Measurements from ENCODE around the gene CNOT4.
"Not testable (repeated sequence)": the region's sequence is repeated elsewhere in the genome, so short reads cannot be mapped to it uniquely, and the experiment has no call there.

Gene CNOT4

DNA sequence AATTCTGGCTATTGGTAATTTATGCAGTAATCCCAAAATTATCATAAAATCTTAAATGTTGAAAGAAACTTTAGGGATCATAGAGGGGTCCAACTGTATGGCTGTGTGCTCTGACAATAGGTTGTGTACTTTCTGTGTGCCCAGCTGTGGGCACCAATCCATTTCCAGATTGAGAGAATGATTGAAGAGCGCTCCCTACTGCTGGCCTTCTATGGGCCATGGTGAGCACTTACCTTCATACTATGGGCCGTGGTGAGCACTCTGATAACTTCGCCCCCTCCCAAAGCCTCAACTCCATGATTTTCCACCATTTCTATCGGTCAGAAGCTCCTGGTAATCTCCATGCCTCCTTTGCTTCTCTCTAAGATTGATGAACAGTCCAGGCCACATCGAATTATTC is 157.6 kb downstream of the CNOT4 start:
- TF ChIP-seq, protein P1, sequence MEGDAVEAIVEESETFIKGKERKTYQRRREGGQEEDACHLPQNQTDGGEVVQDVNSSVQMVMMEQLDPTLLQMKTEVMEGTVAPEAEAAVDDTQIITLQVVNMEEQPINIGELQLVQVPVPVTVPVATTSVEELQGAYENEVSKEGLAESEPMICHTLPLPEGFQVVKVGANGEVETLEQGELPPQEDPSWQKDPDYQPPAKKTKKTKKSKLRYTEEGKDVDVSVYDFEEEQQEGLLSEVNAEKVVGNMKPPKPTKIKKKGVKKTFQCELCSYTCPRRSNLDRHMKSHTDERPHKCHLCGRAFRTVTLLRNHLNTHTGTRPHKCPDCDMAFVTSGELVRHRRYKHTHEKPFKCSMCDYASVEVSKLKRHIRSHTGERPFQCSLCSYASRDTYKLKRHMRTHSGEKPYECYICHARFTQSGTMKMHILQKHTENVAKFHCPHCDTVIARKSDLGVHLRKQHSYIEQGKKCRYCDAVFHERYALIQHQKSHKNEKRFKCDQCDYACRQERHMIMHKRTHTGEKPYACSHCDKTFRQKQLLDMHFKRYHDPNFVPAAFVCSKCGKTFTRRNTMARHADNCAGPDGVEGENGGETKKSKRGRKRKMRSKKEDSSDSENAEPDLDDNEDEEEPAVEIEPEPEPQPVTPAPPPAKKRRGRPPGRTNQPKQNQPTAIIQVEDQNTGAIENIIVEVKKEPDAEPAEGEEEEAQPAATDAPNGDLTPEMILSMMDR (IDR thresholded peaks at IDR 0.05; ENCODE audit: control insufficient read depth, insufficient read depth, low read depth, low read length, missing control alignments) = no peak
- H3K4me3 ChIP-seq (ENCODE audit: control insufficient read depth, low read depth, low read length) = no peak overlapping the region
- DNase-seq (ENCODE audit: low read depth) = no peak

DNA sequence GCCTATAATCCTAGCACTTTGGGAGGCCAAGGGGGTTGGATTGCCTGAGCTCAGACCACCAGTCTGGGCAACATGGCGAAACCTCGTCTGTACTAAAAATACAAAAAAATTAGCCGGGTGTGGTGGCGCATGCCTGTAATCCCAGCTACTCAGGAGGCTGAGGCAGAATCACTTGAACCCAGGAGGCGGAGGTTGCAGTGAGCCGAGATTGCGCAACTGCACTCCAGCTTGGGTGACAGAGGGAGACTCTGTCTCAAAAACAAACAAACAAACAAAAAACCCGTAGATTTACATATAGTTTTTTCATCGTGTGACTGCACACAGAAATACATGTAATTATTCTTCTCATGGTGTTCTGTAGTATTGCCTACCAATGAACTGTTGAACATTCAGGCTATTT is 158.8 kb downstream of the CNOT4 start:
- DNase-seq (ENCODE audit: low read depth); H3K4me3 ChIP-seq (ENCODE audit: control insufficient read depth, low read depth, low read length): not testable (repeated sequence)

DNA sequence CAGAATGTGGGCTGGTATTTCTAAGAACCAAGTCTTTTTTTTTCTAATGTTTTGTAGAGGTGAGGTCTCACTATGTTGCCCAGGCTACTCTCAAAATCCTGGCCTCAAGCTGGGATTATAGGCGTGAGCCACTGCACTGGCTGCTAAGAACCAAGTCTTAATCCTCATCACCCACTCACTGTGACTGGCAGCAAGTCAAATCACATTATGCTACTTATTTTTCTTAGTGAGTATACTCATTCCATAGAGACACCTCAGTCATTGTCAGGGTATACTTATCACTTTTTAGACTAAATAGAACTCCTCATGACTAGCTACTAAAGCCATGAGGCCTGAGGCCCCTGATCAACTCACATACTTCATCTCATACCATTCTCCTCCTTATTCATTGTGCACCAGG is 160.2 kb downstream of the CNOT4 start:
- no peak for DNase-seq (ENCODE audit: low read depth)
- no peak overlapping the region for H3K4me3 ChIP-seq (ENCODE audit: control insufficient read depth, low read depth, low read length)
- TF ChIP-seq, protein P1 (IDR thresholded peaks at IDR 0.05; ENCODE audit: control insufficient read depth, insufficient read depth, low read depth, low read length, missing control alignments) = no peak

DNA sequence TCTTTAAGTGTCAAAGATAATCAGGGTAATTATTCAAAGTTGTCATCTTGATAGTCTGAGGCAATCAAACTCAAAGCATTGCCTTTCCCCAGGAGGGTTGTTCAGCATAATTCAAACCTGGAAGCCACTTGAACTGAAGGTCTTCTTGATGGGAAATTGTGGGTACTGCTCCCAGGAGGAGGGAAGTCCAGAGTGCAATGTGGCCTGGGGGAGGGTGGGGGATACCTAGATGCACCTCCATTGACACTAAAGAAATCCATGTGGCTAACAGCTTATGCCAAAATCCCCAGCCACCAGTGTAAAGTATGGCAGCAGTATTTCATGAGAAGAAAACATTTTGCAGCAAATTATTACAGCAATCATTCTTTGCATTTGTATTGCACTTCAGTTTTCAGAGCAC is 161.4 kb downstream of the CNOT4 start:
- H3K4me3 ChIP-seq (ENCODE audit: control insufficient read depth, low read depth, low read length) = no peak overlapping the region
- TF ChIP-seq, protein P1 (IDR thresholded peaks at IDR 0.05; ENCODE audit: control insufficient read depth, insufficient read depth, low read depth, low read length, missing control alignments) = no peak
- no peak for DNase-seq (ENCODE audit: low read depth)

DNA sequence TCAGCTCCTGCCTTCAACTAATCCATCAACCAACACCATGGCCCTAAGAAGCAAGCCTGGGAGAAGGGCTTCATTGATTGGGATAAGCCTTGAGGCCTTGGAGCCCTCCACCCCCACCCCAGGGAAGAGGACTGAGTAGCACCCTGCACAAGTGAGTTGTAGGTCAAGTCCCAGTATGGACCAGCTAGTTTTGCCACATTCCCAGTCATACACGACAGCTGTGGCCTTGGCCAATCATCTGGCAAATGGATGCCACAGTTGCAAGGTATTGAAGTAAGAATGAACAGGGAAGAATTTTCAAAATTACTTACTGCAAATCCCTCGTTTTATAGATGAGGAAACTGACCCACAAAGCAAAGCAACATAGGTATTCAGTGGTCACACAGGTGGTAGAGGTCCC is 166.5 kb downstream of the CNOT4 start:
- DNase-seq (ENCODE audit: low read depth) = no peak

DNA sequence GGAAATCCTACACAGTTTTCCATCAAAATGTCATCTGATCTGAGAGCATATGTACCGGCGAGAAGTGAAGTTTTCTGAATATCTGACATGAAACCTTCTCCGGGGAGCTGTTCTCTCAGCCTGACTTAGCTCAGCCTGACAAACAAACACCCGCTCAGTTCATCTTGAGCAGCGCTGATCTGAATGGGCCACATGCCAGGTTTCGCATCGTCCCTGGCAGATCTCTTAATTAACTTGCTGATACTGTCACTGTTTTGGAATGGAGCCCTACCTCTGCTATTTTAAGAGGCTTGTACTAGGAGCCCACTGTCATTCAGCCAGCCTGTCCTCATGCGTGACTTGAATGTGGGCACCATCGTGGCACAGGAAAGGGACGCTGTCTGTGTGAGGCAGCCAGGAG is 167.0 kb downstream of the CNOT4 start:
- DNase-seq (ENCODE audit: low read depth) = no peak
- no peak overlapping the region for H3K4me3 ChIP-seq (ENCODE audit: control insufficient read depth, low read depth, low read length)
- TF ChIP-seq, protein P1 (IDR thresholded peaks at IDR 0.05; ENCODE audit: control insufficient read depth, insufficient read depth, low read depth, low read length, missing control alignments) = no peak

More for the DNA sequence above, 166.5 kb downstream of the CNOT4 start:
- TF ChIP-seq, protein P1 (IDR thresholded peaks at IDR 0.05; ENCODE audit: control insufficient read depth, insufficient read depth, low read depth, low read length, missing control alignments) = no peak
- no peak overlapping the region for H3K4me3 ChIP-seq (ENCODE audit: control insufficient read depth, low read depth, low read length)

DNA sequence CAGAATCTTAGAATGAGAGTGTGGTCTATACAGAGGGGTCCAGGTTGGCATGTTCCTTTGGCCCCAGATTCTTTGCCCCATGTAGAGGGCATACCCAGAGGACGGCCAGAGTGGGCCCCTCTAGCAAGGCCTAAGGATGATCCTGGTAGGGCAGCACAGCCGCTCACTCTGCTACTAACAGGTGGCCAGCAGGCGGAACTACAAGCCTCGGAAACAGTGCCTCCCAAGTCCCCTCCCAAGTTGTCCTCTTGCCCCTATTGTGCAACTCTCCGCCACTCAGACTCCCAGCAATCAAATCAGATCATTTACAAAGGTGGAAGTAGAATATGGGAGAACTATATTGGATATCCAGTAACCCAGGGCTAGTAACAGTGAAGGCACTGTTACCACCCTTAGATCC is 168.9 kb downstream of the CNOT4 start:
- TF ChIP-seq, protein P1 (IDR thresholded peaks at IDR 0.05; ENCODE audit: control insufficient read depth, insufficient read depth, low read depth, low read length, missing control alignments) = no peak
- no peak for DNase-seq (ENCODE audit: low read depth)
- H3K4me3 ChIP-seq (ENCODE audit: control insufficient read depth, low read depth, low read length) = no peak overlapping the region

Measured in AG09309 (cell line).